HG02852 (cell line): Measurements from ENCODE around the gene ACKR1.
A peak's percentile ranks its signal among the peaks of the same experiment; 100 is the strongest.

Source experiments
- ATAC-seq: cut with Tn5 transposase; IDR thresholded peaks from one replicate; pipeline ENCODE4 v1.9.1; 2021; ENCODE audit warnings: mild to moderate bottlenecking, moderate library complexity; ENCODE audit not compliant: unreplicated experiment

Gene ACKR1

DNA sequence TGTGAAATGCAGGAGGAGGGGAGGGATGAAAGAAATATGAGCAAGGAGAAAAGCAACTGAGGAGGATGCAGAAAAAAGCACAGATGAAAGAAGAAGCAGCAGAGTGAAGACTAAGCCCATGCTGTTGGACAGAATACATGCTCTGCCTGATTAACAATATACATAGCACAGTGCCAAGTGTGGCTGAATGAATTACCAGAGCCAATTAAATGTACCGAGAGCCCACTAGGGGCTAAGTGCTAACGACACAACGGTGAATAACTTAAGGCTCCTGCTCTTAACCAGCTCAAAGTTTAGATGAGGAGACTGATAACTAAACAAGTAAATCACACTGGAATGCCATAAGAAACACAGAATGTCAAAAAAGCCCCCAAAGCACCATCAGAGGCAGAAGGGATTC, 17.6 kb upstream of the ACKR1 start:
- ATAC-seq, result no peak

DNA sequence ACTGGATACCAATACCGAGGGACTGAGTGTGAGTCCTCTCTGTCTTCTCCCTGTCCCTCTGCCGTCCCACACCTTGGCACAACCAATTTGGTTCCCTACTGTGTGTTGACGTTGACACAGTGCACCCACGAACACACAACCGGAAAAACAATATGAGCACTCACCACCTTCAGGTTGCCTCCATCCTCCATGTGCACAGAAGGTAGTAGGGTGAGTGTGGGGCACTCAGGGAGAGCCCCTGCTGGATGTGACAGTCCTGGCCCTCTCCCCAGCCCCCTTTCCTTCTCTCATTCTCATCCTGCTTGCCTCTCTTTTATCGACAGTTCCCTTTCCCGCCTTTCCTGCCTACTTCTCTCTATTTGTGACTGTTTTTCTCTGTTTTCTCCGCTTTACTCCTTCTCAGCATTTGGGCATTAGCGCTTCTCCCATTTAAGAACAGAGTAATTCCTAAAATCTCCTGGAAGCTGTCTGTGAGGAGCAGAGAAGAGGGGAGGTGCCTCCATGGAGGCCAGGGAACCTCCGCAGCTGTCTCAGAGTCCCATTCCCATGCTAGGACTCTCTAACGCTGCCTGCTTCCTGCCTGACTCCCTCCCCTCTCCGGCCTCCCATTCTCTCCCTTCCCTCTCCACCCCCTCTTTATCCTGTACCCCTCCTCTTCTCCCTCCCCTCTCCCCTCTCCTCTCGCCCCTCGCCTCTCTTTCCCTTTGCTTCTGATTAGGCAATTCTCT, 16.9 kb upstream of the ACKR1 start:
- no peak for ATAC-seq

GRCh38 chr1:159188375-159188788, 16.3 kb upstream of the ACKR1 start:
- ATAC-seq, result peak; percentile 96

- no peak for ATAC-seq
Observed at GRCh38 chr1:159190441-159190840, 14.2 kb upstream of the ACKR1 start.

DNA sequence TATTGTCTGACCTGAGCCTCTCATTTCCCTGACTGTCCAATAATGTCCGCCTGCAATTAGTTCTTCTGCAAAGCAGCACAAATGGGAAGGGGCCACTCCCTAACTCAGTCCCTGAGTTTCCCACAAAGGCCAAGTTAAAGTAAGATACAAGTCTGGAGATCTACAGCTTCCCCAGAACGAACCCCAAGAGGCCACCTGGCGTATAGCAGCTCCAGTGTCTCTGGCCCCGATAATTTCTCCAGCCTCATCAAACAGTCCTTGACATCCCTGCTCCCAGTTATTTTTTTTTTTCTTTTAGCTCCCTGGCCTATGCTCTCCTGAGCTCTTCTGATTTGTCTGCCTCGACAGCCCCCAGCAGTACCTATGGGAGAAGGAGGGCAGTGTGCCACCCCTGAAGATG, 8.1 kb upstream of the ACKR1 start:
- ATAC-seq, result no peak

DNA sequence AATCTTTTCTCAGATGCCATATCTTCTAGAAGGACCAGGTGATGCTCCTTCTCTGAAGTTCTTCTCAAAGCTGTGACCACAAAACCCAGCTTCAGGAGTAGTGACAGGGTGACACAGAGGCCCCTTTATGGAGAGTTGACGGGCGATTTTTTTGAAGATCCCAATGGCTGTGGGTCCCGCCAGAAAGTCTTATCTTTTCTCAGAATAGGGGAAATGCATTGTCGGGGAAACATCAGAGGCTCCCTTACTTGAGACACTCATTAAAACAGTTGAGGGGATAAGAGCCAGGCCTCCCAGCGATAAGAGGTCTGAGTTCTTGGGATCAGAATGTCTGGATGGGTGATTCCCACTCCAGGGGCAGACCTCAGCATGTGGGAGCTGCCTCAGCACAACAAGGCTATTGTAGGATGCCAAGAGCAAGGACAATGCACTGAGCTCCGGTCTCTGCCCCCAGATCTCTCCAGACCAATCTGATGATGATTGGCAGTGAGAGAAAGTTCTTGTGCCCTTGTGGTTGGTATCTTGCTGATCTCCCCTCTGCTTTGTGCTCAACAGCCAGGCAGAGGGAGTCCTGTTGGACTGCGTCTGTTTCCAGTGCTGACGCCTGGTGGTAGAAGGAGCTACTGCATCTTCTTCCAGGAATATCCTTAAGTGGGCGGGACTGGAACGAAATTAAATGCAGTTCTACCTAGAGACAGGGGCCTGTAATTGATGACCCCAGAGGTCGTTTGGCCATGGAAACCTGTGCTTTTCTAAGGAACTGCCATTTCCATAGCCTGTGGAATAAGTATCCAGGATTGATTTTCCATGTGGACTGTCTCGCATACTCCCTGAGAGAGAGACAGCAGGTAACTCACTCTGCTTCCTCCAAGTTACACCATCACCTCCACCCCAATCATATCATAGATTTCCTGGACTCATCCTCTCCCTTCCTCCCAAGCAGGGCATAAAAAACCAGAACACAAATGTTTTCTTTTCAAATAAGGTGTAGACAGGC, 6.8 kb upstream of the ACKR1 start:
- peak; percentile 81 for ATAC-seq

GRCh38 chr1:159199901-159200300, 4.8 kb upstream of the ACKR1 start:
- no peak for ATAC-seq

- no peak for ATAC-seq
Observed at GRCh38 chr1:159200769-159201168, 3.9 kb upstream of the ACKR1 start.

DNA sequence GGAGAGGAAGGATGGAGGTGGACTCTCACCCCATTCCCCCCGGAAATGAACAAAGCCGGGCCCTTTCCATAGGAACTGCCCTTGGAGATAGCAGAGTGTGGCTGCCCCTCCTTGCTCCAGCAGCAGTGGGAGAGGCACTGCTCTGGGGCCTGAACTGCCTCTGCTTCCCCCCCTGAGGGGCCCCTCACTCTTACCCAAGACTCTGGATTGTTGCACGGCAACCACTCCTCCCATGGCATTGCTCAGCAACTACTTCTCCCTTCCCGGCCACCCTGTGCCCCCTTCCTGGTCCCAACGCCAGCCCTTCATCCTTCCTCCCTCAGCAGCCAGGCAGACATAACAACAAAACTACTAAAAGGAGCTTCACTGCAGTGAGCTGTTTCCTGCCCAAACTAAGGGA, 3.0 kb upstream of the ACKR1 start:
- ATAC-seq, result no peak

- ATAC-seq, result no peak
Observed at GRCh38 chr1:159203610-159204009, 1.1 kb upstream of the ACKR1 start.

DNA sequence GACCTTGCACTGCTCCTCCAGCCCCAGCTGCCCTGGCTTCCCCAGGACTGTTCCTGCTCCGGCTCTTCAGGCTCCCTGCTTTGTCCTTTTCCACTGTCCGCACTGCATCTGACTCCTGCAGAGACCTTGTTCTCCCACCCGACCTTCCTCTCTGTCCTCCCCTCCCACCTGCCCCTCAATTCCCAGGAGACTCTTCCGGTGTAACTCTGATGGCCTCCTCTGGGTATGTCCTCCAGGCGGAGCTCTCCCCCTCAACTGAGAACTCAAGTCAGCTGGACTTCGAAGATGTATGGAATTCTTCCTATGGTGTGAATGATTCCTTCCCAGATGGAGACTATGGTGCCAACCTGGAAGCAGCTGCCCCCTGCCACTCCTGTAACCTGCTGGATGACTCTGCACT, 550 bp downstream of the ACKR1 start:
- ATAC-seq, result no peak

GRCh38 chr1:159206110-159206509, 1.4 kb downstream of the ACKR1 start:
- no peak for ATAC-seq

DNA sequence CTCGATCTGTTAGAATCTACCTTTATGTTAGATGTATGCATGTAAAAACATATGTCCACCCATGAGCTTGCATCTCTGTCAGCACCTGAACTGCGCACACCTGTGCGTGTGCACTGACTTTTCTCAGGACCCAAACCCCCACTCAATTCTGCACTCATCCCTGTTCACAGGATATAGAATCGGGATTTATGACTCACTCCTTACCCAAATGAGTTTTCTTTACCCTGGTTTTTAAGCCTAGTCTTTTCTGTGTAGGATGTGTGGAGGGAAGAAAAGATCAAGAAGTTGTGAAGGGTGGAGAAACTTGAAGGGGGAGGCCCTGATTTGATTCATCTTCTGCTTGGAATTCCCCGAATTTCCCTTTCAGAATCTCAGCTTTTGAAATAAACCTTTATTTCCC, 2.4 kb downstream of the ACKR1 start:
- no peak for ATAC-seq

DNA sequence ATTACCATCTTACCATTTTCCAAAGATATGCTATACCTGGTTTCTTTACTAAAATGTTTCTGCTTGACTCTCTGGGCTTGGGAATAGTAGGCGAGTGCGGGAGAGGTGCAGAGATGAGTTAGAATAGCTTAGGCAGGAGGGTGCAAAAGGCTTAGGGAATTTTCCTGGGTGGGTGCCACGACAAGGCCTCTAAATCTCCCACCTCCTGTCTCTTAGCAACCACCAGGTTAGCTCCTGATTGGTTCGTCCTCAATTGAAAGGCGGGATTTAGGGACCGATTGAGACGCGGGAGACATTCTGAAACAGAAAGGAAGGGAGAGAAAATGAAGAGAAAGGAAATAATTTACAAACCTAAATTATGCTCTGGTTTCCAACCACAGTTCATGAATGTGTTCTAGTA, 3.1 kb downstream of the ACKR1 start:
- no peak for ATAC-seq

- no peak for ATAC-seq
Observed at GRCh38 chr1:159208175-159208825, 3.6 kb downstream of the ACKR1 start.

GRCh38 chr1:159209061-159209460, 4.4 kb downstream of the ACKR1 start:
- no peak for ATAC-seq

DNA sequence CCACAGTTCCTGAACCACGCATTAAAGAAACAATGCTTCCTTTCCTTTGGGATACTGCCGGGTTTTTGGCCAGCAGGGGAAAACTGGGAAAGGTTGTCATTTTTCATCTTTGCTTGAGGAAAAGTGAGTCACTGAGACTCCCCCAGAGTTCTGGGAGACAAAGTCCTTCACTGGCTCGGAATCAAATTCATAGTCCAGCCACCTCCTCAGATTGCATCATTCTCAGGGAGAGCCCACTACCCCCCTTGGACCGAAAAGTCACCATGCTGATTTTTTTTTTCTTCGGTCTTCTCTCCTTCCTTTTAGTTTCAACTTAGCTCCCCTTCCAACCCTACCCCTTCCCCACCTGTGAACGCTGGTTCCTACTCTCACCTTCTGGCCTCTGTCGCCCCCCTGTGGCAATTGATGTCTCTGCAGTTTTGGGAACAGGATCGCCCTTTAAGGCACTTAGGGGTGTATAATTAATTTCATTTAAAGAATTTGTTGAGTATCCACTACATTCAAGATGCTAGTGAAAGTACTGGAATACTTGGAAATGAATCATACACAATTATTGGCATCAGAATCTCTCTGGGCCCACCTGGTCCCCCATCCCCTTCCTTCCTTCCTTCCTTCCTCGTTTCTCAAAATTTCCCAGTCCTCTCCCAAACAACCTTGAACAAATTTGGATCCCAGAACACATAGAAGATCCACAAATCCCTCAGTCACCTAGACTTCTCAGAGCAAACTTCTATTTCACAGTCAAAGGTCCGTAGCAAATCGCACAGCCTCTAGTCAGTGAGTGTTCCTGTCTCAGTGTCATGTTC, 6.9 kb downstream of the ACKR1 start:
- ATAC-seq, result no peak

GRCh38 chr1:159212596-159212995, 7.9 kb downstream of the ACKR1 start:
- no peak for ATAC-seq

DNA sequence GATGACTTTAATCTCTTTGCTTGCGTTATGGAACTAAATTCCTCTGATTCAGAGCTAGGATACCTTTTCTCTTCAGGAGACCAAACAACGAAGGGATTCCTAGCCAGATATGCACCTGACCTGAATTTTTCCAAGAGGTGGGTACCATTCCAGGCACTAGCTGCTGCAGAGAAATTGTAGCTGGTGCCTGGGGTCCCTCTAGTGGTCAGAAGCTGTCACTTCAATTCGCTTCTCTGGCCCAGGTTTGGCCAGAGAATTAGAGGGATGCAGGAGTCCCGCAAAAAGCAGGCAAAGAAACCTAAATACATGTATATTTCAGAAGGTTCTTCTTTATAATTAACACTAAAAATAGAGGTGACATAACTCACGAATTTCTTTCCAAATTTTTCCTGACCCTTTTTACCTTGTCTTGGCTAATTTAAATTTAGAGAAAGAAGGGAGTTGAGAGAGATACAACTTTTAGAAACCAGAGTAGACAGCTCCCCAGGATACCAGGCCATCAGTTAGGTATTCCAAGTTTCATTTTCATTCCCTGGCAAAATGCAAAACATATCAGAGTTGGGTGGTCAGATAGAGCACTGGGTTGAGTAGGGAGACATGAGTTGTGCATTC, 9.6 kb downstream of the ACKR1 start:
- peak; percentile 73 for ATAC-seq
